A549 (cell line): Measurements from ENCODE around the gene VARS2. TPM values are rescaled to one million over a fixed set of nuclear protein-coding genes. Genes with fewer than 3 reads are reported as not detected.

Experiments
- ATAC-seq, 2 experiments: fragments of 200-7000 bp in 1 of 2; fragments of >200 bp in 1 of 2; cut with Nextera tagmentation in 1 of 2; cut with Tn5 transposase in 1 of 2; 3 replicates each; pipeline versions ENCODE4 v1.8.0 to v1.9.1; 2018 to 2020; ENCODE audit warnings: mild to moderate bottlenecking in 1 of 2, moderate library complexity in 1 of 2
- CTCF ChIA-PET: fragments of 300-600 bp; sonication (Branson Sonifier 250); formaldehyde crosslinking; extraction: SDS; loops from one replicate; lab custom pipeline; 2021; ENCODE audit warnings: antibody characterized with exemption, inconsistent platforms; lab: Yijun Ruan, JAX
- POLR2A ChIA-PET: fragments of 350-600 bp; formaldehyde crosslinking; extraction: SDS; loops from one replicate; lab custom pipeline; 2021; ENCODE audit warnings: antibody characterized with exemption, inconsistent platforms; lab: Yijun Ruan, JAX
- DNase-seq, 2 experiments: peaks; one replicate each; pipeline versions ENCODE4 v3.0.0 to v3.0.0-alpha.2; 2011 to 2016; ENCODE audit warnings: low read depth in 1 of 2, low spot score in 1 of 2
- FAIRE-seq: peaks from 2 replicates; lab custom pipeline; 2011; peaks lifted over from hg19 to GRCh38; lab: Jason Lieb, UNC
- H3K27ac ChIP-seq, 2 experiments: fragments of >200 bp; sonication (Bioruptor Twin); formaldehyde crosslinking; 3 replicates each; pipeline ENCODE4 v1.5.1; 2016 to 2017
- H3K4me1 ChIP-seq: fragments of >200 bp; sonication (Bioruptor Twin); formaldehyde crosslinking; 3 replicates; pipeline ENCODE4 v1.6.1; 2016
- H3K4me2 ChIP-seq: fragments of >200 bp; sonication (Bioruptor Twin); formaldehyde crosslinking; 3 replicates; pipeline ENCODE4 v1.6.1; 2016
- H3K4me3 ChIP-seq: fragments of >200 bp; sonication (Bioruptor Twin); formaldehyde crosslinking; 3 replicates; pipeline ENCODE4 v1.5.1; 2016
- H3K9me3 ChIP-seq: fragments of >200 bp; sonication (Bioruptor Twin); formaldehyde crosslinking; 3 replicates; pipeline ENCODE4 v1.6.1; 2016
- CBX8 ChIP-seq: fragments of 200-600 bp; sonication (generic); IDR thresholded peaks from 2 replicates; pipeline ENCODE4 v1.6.1; 2016
- CEBPB ChIP-seq, 2 experiments: fragments of >200 bp in 1 of 2; sonication (Bioruptor Twin) in 1 of 2; formaldehyde crosslinking in 1 of 2; IDR thresholded peaks; 2 replicates each; pipeline ENCODE4 v1.6.1; 2012 to 2016
- ESRRA ChIP-seq: fragments of 150-350 bp; IDR thresholded peaks from 2 replicates; pipeline ENCODE4 v1.6.1; 2014; ENCODE audit warnings: mild to moderate bottlenecking, low read length, borderline replicate concordance
- FOSL2 ChIP-seq, 2 experiments: fragments of 450-650 bp in 1 of 2; fragments of >200 bp in 1 of 2; sonication (Bioruptor Twin) in 1 of 2; formaldehyde crosslinking; IDR thresholded peaks; 2 replicates each; pipeline versions ENCODE4 v1.5.0 to v1.6.1; 2016 to 2020; ENCODE audit warnings: mild to moderate bottlenecking in 1 of 2, moderate library complexity in 1 of 2
- HEYL ChIP-seq: fragments of 250-450 bp; sonication (Bioruptor Pico); IDR thresholded peaks from 2 replicates; pipeline ENCODE4 v1.8.0; 2021; ENCODE audit warnings: mild to moderate bottlenecking, moderate library complexity
- HOXB13 ChIP-seq: fragments of 250-450 bp; sonication (Bioruptor Pico); IDR thresholded peaks from 2 replicates; pipeline ENCODE4 v1.5.0; 2020; ENCODE audit warnings: low read depth, mild to moderate bottlenecking, moderate library complexity
- JUNB ChIP-seq: fragments of >200 bp; sonication (Bioruptor Twin); formaldehyde crosslinking; IDR thresholded peaks from 2 replicates; pipeline ENCODE4 v1.6.1; 2016
- KDM1A ChIP-seq: fragments of 200-600 bp; sonication (generic); IDR thresholded peaks from 2 replicates; pipeline ENCODE4 v1.6.1; 2016; ENCODE audit warnings: low read depth, mild to moderate bottlenecking
- KDM5A ChIP-seq: fragments of 200-600 bp; sonication (generic); IDR thresholded peaks from 2 replicates; pipeline ENCODE4 v1.6.1; 2016; ENCODE audit warnings: antibody characterized with exemption, mild to moderate bottlenecking
- MAX ChIP-seq: IDR thresholded peaks from 2 replicates; pipeline ENCODE4 v1.6.1; 2012
- MAZ ChIP-seq: fragments of 150-350 bp; IDR thresholded peaks from 2 replicates; pipeline ENCODE4 v1.6.1; 2014; ENCODE audit warnings: antibody characterized with exemption, low read depth, low read length, borderline replicate concordance
- MYC ChIP-seq: IDR thresholded peaks from 2 replicates; pipeline ENCODE4 v1.6.1; 2012; ENCODE audit warnings: mild to moderate bottlenecking, inconsistent platforms, low read length, improper control_type of control experiment, borderline replicate concordance
- NPAS2 ChIP-seq: fragments of 250-450 bp; sonication (Bioruptor Pico); IDR thresholded peaks from 2 replicates; pipeline ENCODE4 v1.8.0; 2022; ENCODE audit warnings: mild to moderate bottlenecking, moderate library complexity, borderline replicate concordance
- PHF8 ChIP-seq: fragments of 200-600 bp; sonication (generic); IDR thresholded peaks from 2 replicates; pipeline ENCODE4 v1.6.1; 2016; ENCODE audit warnings: low read depth, mild to moderate bottlenecking, antibody characterized with exemption, moderate library complexity, borderline replicate concordance
- POLR2A ChIP-seq: IDR thresholded peaks from 2 replicates; pipeline ENCODE4 v1.6.1; 2012; ENCODE audit warnings: mild to moderate bottlenecking, low read length
- POLR2AphosphoS2 ChIP-seq: conservative IDR thresholded peaks from 2 replicates; pipeline ENCODE4 v1.6.1; 2012; ENCODE audit warnings: low read length, improper control_type of control experiment, inconsistent platforms
- RFX5 ChIP-seq: fragments of 450-650 bp; IDR thresholded peaks from 2 replicates; pipeline ENCODE4 v1.7.1; 2014; ENCODE audit warnings: antibody characterized with exemption, mild to moderate bottlenecking, moderate library complexity
- SMC3 ChIP-seq: fragments of >200 bp; sonication (Bioruptor Twin); formaldehyde crosslinking; IDR thresholded peaks from 3 replicates; pipeline ENCODE4 v1.6.1; 2018; ENCODE audit warnings: inconsistent platforms
- ZC3H11A ChIP-seq: fragments of 450-650 bp; IDR thresholded peaks from 2 replicates; pipeline ENCODE4 v1.6.1; 2014; ENCODE audit warnings: antibody characterized with exemption, mild to moderate bottlenecking
- WGBS: methylation state at CpG from one replicate; pipeline ENCODE4 v1.1.6; 2017; ENCODE audit errors: missing lambda C conversion rate; 5-methylcytosine and 5-hydroxymethylcytosine counted together
- polyA plus RNA-seq, 4 experiments: library from polyadenylated mRNA; depleted of rRNA in 3 of 4; stranded (reverse); fragments of >200 nt; fragmentation: RNase III in 1 of 4; extraction: RNeasy Plus Mini Kit Qiagen cat#74134 plus additional on column Dnase treatment in 1 of 4; gene quantifications; 2 replicates in 3 of 4; 3 replicates in 1 of 4; pipeline ENCODE4 v1.2.3, GENCODE V29; 2011 to 2017
- TF ChIP-seq, protein P1 (sequence below): IDR thresholded peaks from 2 replicates; pipeline ENCODE4 v1.6.1; 2012
- TF ChIP-seq, protein P2 (sequence below): fragments of 150-350 bp; IDR thresholded peaks from 2 replicates; pipeline ENCODE4 v1.6.1; 2014; ENCODE audit warnings: low read depth, mild to moderate bottlenecking, low read length

Gene VARS2
- polyA plus RNA-seq, 2 of the 4 experiments (the other 2 are of a cell fraction) = 15.0 to 15.5 TPM

- FAIRE-seq = no peak
- Histone ChIP-seq H3K4me1 (peaks cover 23% of the 10 kb centered on the region), H3K27ac (no peak overlapping the region), H3K4me3 (no peak overlapping the region), H3K4me2 (no peak overlapping the region), H3K9me3 (no peaks in the 10 kb centered on the region)
- WGBS = 85% methylated on average over 4 of the region's 4 CpGs
- TF ChIP-seq, protein P1, sequence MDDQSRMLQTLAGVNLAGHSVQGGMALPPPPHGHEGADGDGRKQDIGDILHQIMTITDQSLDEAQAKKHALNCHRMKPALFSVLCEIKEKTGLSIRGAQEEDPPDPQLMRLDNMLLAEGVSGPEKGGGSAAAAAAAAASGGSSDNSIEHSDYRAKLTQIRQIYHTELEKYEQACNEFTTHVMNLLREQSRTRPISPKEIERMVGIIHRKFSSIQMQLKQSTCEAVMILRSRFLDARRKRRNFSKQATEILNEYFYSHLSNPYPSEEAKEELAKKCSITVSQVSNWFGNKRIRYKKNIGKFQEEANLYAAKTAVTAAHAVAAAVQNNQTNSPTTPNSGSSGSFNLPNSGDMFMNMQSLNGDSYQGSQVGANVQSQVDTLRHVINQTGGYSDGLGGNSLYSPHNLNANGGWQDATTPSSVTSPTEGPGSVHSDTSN = no peak
- TF ChIP-seq SMC3 = no peak
- TF ChIP-seq, protein P2, sequence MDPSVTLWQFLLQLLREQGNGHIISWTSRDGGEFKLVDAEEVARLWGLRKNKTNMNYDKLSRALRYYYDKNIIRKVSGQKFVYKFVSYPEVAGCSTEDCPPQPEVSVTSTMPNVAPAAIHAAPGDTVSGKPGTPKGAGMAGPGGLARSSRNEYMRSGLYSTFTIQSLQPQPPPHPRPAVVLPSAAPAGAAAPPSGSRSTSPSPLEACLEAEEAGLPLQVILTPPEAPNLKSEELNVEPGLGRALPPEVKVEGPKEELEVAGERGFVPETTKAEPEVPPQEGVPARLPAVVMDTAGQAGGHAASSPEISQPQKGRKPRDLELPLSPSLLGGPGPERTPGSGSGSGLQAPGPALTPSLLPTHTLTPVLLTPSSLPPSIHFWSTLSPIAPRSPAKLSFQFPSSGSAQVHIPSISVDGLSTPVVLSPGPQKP = no peak
- ChIA-PET CTCF (interaction anchor here (0.6 to 1.2 kb wide), 5 partner anchors 13 to 196 kb away, joined by 3 to 4 read pairs (median 3); no protein-coding TSS in a partner anchor), POLR2A (no interaction called here)
- no peak for DNase-seq
- no peak for ATAC-seq
These were observed 22.7 kb upstream of the VARS2 start for GRCh38 chr6:30891450-30891723.

GRCh38 chr6:30891816-30892538 is 22.1 kb upstream of the VARS2 start:
- ATAC-seq (no peak), DNase-seq (no peak), FAIRE-seq (no peak)
- Histone ChIP-seq H3K4me3 (no peak overlapping the region), H3K27ac (no peak overlapping the region), H3K9me3 (no peaks in the 10 kb centered on the region), H3K4me2 (no peak overlapping the region), H3K4me1 (peaks cover 17% of the 10 kb centered on the region)
- TF ChIP-seq, protein P2 = no peak
- TF ChIP-seq ESRRA (no peak), RFX5 (no peak), ZC3H11A (no peak), KDM5A (no peak), MAX (no peak), HEYL (CRISPR knock-in tag) (no peak), CEBPB (IDR thresholded peaks at IDR 0.05) (no peak), PHF8 (no peak), KDM1A (no peak), MYC (no peak), CBX8 (no peak), POLR2A (no peak), JUNB (no peak), NPAS2 (CRISPR knock-in tag) (no peak), HOXB13 (no peak), MAZ (no peak), POLR2AphosphoS2 (no peak), FOSL2 (IDR thresholded peaks at IDR 0.05) (no peak), FOSL2 (CRISPR knock-in tag; IDR thresholded peaks at IDR 0.05) (no peak)
- TF ChIP-seq, protein P1 = no peak
- 89% methylated on average over 11 of the region's 21 CpGs for WGBS
- ChIA-PET CTCF (interaction anchor here (0.6 to 1.2 kb wide), 5 partner anchors 12 to 213 kb away, joined by 3 to 4 read pairs (median 3); no protein-coding TSS in a partner anchor), POLR2A (no interaction called here)
